K562 (cell line): ENCODE data around the gene PPP1R37. TPM values are rescaled to one million over a fixed set of nuclear protein-coding genes. Genes with fewer than 3 reads are reported as not detected.
A peak's percentile ranks its signal among the peaks of the same experiment; 100 is the strongest.

Source experiments
- CHD4 ChIP-seq: fragments of 200-600 bp; sonication (generic); IDR thresholded peaks from 3 replicates; pipeline ENCODE4 v1.6.1; 2012; ENCODE audit warnings: low read depth, mild to moderate bottlenecking, mixed read lengths, low read length, inconsistent platforms; ENCODE audit not compliant: insufficient read depth, insufficient replicate concordance, poor library complexity, severe bottlenecking
- ELF4 ChIP-seq: fragments of 450-650 bp; formaldehyde crosslinking; IDR thresholded peaks from 2 replicates; pipeline ENCODE4 v1.4.0; 2022; ENCODE audit warnings: missing genetic modification characterization
- GABPB1 ChIP-seq: sonication (generic); formaldehyde crosslinking; IDR thresholded peaks from 2 replicates; pipeline ENCODE4 v1.8.0; 2022; ENCODE audit warnings: mild to moderate bottlenecking, missing genetic modification reagents
- RFX7 ChIP-seq: fragments of 250-450 bp; sonication (Bioruptor Pico); IDR thresholded peaks from 2 replicates; pipeline ENCODE4 v1.5.1; 2021; ENCODE audit warnings: mild to moderate bottlenecking
- SMARCC2 ChIP-seq: fragments of 450-650 bp; IDR thresholded peaks from 2 replicates; pipeline ENCODE4 v1.6.1; 2017; ENCODE audit warnings: antibody characterized with exemption, moderate library complexity, mild to moderate bottlenecking, low read depth
- XRCC5 ChIP-seq: fragments of 200-400 bp; formaldehyde crosslinking; IDR thresholded peaks from 2 replicates; pipeline ENCODE4 v1.6.1; 2017; ENCODE audit warnings: low read depth, mild to moderate bottlenecking, low read length
- ZC3H8 ChIP-seq: fragments of 450-650 bp; IDR thresholded peaks from 2 replicates; pipeline ENCODE4 v1.6.1; 2017
- ZNF695 ChIP-seq: fragments of 450-650 bp; formaldehyde crosslinking; IDR thresholded peaks from 2 replicates; pipeline ENCODE4 v1.4.0; 2020; ENCODE audit warnings: mild to moderate bottlenecking, moderate library complexity
- ZNF79 ChIP-seq: fragments of 250-450 bp; sonication (Bioruptor Pico); IDR thresholded peaks from 2 replicates; pipeline ENCODE4 v1.4.0; 2020; ENCODE audit warnings: low read depth, mild to moderate bottlenecking, moderate library complexity
- polyA plus RNA-seq, 8 experiments: library from polyadenylated mRNA; depleted of rRNA in 4 of 8; stranded (reverse) in 5 of 8; unstranded in 3 of 8; fragments of >200 nt; fragmentation: Nextera tagmentation in 2 of 8; fragmentation: Illumina TruSeq in 1 of 8; extraction: Ambion mirVana in 2 of 8; extraction: Trizol in 1 of 8; gene quantifications; 2 replicates each; pipeline versions ENCODE4 v1.2.1 to v1.2.3, GENCODE V29; 2011 to 2014; ENCODE audit warnings: inconsistent platforms in 1 of 8, missing spikeins in 1 of 8
- total RNA-seq, 7 experiments: library from RNA; depleted of rRNA in 6 of 7; stranded (reverse); fragments of >200 nt in 6 of 7; fragmentation: Illumina TruSeq in 2 of 7; extraction: Trizol in 2 of 7; gene quantifications; 2 replicates each; pipeline versions ENCODE4 v1.2.1 to v1.2.3, GENCODE V29; 2011 to 2021; ENCODE audit warnings: low replicate concordance in 1 of 7
- TF ChIP-seq, protein P1 (sequence below), 3 experiments: IDR thresholded peaks in 2 of 3; conservative IDR thresholded peaks in 1 of 3; 2 replicates each; pipeline ENCODE4 v1.5.1; 2011 to 2012; ENCODE audit warnings: low read length in 3 of 3, mild to moderate bottlenecking in 3 of 3, control low read depth in 2 of 3, improper control_type of control experiment in 1 of 3, inconsistent platforms in 1 of 3, low read depth in 1 of 3, mixed read lengths in 1 of 3, moderate library complexity in 1 of 3; ENCODE audit not compliant: insufficient read depth in 2 of 3
- TF ChIP-seq, protein P2 (sequence below): fragments of 150-350 bp; IDR thresholded peaks from 2 replicates; pipeline ENCODE4 v1.6.1; 2014; ENCODE audit warnings: low read depth, mild to moderate bottlenecking, low read length, borderline replicate concordance
- TF ChIP-seq, protein P3 (sequence below): fragments of 450-650 bp; formaldehyde crosslinking; IDR thresholded peaks from 2 replicates; pipeline ENCODE4 v1.4.0; 2020; ENCODE audit warnings: mild to moderate bottlenecking, moderate library complexity
- TF ChIP-seq, protein P4 (sequence below): conservative IDR thresholded peaks from 2 replicates; pipeline ENCODE4 v1.6.1; 2011; ENCODE audit warnings: low read depth, mild to moderate bottlenecking, low read length; ENCODE audit not compliant: control insufficient read depth
- TF ChIP-seq, protein P5 (sequence below): fragments of 450-650 bp; formaldehyde crosslinking; IDR thresholded peaks from 2 replicates; pipeline ENCODE4 v1.4.0; 2020; ENCODE audit warnings: mild to moderate bottlenecking

Gene PPP1R37
- total and polyA plus RNA-seq, 9 of the 15 experiments (the other 6 are each of a cell fraction or from before 2014, with no cell fraction given) = 0.04 to 20.3 (median 7.3) TPM

DNA sequence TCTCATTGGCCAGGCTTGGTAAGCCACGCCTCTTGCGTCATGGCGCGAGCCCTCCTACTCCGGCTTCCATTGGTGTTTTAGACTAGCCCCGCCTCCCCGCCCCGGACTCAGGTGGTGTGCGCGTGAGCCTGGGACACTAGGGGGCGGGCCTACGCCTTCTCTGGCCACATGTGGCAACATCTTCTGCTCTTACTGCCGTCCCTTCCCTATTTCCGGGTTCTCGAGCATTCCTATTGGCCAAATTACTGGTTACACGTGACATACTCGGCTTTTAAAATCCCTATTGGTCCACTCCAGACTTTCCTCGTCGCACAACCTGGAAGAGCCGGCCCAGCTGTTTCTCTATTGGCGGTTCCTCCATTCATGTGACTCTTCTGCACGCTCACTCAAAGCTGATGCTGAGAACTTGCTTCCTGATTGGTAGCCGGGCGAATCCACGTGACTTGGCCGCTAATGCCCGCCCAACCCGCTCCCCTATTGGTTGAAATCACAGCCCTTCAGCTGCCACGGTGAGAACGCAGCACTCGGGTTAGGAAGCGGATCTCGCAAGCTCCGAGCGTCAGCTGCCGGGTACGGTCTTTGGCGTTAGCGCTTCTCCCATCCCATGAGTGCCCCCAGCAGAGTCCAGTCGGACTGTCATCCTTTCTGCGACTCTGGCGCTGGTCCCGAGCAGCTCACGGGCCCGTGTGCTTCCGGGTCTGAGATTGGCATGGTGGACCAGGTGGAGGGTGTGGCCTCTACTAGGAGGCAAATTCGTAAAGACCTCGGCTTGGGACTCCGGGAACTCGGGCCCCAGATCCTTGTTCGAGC, 85.5 kb downstream of the PPP1R37 start, which contains the start of gene BLOC1S3 (continued):
- TF ChIP-seq CHD4 (no peak), ELF4 (CRISPR knock-in tag) (peak; percentile 73; the same call in 1 of the 2 replicates), ZNF79 (no peak), XRCC5 (no peak), SMARCC2 (no peak), ZC3H8 (no peak), RFX7 (CRISPR knock-in tag) (no peak), ZNF695 (CRISPR knock-in tag) (no peak), GABPB1 (CRISPR knock-in tag) (no peak; the same call in 1 of the 2 replicates)
- TF ChIP-seq, protein P1, sequence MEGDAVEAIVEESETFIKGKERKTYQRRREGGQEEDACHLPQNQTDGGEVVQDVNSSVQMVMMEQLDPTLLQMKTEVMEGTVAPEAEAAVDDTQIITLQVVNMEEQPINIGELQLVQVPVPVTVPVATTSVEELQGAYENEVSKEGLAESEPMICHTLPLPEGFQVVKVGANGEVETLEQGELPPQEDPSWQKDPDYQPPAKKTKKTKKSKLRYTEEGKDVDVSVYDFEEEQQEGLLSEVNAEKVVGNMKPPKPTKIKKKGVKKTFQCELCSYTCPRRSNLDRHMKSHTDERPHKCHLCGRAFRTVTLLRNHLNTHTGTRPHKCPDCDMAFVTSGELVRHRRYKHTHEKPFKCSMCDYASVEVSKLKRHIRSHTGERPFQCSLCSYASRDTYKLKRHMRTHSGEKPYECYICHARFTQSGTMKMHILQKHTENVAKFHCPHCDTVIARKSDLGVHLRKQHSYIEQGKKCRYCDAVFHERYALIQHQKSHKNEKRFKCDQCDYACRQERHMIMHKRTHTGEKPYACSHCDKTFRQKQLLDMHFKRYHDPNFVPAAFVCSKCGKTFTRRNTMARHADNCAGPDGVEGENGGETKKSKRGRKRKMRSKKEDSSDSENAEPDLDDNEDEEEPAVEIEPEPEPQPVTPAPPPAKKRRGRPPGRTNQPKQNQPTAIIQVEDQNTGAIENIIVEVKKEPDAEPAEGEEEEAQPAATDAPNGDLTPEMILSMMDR (IDR thresholded peaks at IDR 0.05 in 2 of 3, conservative IDR thresholded peaks at IDR 0.05 in 1 of 3; ENCODE audit: insufficient read depth in 2 of 3, low read depth in 1 of 3, low read length in 3 of 3) = peak; percentile 61 to 81 (median 70)
- TF ChIP-seq, protein P2, sequence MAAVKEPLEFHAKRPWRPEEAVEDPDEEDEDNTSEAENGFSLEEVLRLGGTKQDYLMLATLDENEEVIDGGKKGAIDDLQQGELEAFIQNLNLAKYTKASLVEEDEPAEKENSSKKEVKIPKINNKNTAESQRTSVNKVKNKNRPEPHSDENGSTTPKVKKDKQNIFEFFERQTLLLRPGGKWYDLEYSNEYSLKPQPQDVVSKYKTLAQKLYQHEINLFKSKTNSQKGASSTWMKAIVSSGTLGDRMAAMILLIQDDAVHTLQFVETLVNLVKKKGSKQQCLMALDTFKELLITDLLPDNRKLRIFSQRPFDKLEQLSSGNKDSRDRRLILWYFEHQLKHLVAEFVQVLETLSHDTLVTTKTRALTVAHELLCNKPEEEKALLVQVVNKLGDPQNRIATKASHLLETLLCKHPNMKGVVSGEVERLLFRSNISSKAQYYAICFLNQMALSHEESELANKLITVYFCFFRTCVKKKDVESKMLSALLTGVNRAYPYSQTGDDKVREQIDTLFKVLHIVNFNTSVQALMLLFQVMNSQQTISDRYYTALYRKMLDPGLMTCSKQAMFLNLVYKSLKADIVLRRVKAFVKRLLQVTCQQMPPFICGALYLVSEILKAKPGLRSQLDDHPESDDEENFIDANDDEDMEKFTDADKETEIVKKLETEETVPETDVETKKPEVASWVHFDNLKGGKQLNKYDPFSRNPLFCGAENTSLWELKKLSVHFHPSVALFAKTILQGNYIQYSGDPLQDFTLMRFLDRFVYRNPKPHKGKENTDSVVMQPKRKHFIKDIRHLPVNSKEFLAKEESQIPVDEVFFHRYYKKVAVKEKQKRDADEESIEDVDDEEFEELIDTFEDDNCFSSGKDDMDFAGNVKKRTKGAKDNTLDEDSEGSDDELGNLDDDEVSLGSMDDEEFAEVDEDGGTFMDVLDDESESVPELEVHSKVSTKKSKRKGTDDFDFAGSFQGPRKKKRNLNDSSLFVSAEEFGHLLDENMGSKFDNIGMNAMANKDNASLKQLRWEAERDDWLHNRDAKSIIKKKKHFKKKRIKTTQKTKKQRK = 0 out of 2 replicates have a peak, but pooled peaks have one; percentile 54
- TF ChIP-seq, protein P3, sequence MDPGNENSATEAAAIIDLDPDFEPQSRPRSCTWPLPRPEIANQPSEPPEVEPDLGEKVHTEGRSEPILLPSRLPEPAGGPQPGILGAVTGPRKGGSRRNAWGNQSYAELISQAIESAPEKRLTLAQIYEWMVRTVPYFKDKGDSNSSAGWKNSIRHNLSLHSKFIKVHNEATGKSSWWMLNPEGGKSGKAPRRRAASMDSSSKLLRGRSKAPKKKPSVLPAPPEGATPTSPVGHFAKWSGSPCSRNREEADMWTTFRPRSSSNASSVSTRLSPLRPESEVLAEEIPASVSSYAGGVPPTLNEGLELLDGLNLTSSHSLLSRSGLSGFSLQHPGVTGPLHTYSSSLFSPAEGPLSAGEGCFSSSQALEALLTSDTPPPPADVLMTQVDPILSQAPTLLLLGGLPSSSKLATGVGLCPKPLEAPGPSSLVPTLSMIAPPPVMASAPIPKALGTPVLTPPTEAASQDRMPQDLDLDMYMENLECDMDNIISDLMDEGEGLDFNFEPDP (CRISPR knock-in tag) = no peak
- TF ChIP-seq, protein P4, sequence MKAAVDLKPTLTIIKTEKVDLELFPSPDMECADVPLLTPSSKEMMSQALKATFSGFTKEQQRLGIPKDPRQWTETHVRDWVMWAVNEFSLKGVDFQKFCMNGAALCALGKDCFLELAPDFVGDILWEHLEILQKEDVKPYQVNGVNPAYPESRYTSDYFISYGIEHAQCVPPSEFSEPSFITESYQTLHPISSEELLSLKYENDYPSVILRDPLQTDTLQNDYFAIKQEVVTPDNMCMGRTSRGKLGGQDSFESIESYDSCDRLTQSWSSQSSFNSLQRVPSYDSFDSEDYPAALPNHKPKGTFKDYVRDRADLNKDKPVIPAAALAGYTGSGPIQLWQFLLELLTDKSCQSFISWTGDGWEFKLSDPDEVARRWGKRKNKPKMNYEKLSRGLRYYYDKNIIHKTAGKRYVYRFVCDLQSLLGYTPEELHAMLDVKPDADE = peak; percentile 68; the same call in 1 of the 2 replicates
- TF ChIP-seq, protein P5, sequence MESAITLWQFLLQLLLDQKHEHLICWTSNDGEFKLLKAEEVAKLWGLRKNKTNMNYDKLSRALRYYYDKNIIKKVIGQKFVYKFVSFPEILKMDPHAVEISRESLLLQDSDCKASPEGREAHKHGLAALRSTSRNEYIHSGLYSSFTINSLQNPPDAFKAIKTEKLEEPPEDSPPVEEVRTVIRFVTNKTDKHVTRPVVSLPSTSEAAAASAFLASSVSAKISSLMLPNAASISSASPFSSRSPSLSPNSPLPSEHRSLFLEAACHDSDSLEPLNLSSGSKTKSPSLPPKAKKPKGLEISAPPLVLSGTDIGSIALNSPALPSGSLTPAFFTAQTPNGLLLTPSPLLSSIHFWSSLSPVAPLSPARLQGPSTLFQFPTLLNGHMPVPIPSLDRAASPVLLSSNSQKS = no peak
